ENCODE measurements around the gene ZNF454.

Gene ZNF454

DNA sequence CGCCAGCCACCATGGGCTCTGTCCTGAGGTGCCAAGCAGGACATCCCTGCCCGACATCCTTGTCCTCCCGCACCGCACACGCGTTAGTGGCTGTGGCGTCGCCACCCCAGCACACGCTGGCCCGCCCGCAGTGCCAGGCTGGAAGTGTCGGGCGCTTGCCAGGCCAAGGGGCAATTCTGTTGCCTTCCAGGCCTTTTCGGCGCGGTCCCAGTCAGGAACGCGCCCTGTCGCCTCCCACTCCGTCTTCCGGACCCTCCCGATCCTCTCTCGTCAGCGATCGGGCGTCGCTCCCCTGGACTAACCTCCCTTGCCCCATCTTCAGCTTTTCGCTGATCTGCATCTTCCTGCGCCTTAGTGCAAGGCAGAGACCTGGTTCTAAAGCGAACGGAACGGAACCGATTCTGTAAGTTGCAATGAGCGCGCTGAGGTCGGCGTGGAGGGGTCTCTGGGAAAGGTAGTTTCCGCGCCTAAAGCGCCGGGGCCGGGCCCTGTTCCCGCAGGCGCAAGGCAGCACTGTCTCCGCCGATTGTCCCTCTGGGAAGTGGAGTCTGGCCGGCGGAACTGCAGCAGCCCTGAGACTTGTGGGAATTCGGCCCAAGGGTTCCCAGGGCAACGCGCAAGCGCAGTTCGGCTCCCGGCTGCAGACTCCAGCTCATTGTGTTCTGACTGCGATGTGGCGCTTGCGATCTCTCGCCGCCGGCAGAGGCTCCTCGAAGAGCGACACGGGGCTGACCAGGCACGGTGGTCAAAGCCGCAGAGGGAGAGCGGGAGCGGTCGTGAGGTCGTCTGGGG is at the start of gene ZNF454:
Gene ZNF454 (plus strand): TSS at position 630 of the 792 bp plus-strand sequence. CDS start 1,594 bp downstream, outside the sequence.
- DNase-seq (ENCODE audit: low read depth, low spot score) = no peak
- TF ChIP-seq EZH2 (IDR thresholded peaks at IDR 0.05) (no peak), POLR2AphosphoS5 (IDR thresholded peaks at IDR 0.05; ENCODE audit: borderline replicate concordance, low read depth, low read length) (no peak), FOXP2 (optimal IDR thresholded peaks at IDR 0.05; ENCODE audit: control extremely low read depth, extremely low read length, insufficient read depth) (no peak)
- no peaks in the 10 kb centered on the region for H3K36me3 ChIP-seq (ENCODE audit: insufficient read depth, low read length)
- H3K27ac ChIP-seq = no peak within 1 kb of the TSS
- H3K9ac ChIP-seq (ENCODE audit: insufficient read length) = no peak within 1 kb of the TSS
- no peaks in the 10 kb centered on the region for H3K9me3 ChIP-seq (ENCODE audit: low read depth, low read length)
- H3K4me3 ChIP-seq = no peak within 1 kb of the TSS

DNA sequence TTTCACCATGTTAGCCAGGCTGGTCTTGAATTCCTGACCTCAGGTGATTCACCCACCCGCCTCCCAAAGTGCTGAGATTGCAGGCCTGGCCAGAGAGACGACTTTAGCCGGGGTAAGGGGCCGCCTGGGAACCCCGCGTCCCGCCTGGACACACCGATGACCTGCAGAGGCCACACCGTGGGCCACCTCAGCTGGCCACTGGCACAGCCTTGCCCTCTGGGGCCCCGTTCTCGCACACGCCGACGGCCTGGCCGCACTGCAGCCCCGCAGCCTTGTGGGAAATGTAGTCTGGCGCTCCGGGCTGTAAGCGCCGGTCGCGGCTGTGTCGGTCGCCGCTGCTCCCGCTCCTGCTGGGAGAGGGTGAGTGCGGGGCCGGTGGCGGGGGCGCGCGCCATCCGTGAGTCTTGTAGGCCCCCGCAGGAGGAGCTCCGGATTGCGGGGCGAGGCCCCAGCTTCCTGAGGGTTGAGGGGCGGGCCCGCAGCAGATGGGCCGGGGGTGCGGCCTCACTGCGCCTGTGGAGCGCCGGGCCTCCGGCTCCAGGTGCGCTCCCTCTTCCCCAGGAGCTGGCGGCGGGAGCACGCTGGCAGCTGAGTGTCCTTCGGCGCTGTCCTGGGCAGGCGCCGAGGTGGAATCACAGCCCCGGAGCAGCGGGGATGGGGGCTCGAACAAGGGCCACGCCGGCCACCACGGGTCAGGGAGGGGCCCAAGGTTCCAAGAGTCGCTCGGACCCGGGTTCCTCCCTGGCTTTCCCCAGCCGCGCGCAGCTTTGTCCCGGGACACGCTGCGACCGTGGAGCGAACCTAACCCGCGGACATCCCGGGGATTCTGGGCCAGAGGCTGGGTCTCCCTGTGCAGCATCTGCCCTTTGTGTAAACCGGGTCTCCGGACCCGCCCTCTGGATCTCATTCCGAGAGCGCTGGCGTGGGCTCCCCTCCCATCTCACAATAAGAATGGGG is 45.1 kb upstream of the ZNF454 start, which contains the start of gene ZFP2:
Gene ZFP2 (plus strand): TSS at position 299 of the 957 bp plus-strand sequence. CDS start 35,401 bp downstream, outside the sequence.
- H3K4me3 ChIP-seq = no peak within 1 kb of the TSS
- no peaks in the 10 kb centered on the region for H3K36me3 ChIP-seq (ENCODE audit: insufficient read depth, low read length)
- DNase-seq (ENCODE audit: low read depth, low spot score) = no peak
- H3K27ac ChIP-seq = no peak within 1 kb of the TSS
- H3K9ac ChIP-seq (ENCODE audit: insufficient read length) = no peak within 1 kb of the TSS
- H3K9me3 ChIP-seq (ENCODE audit: low read depth, low read length) = no peaks in the 10 kb centered on the region
- no peak for TF ChIP-seq FOXP2 (optimal IDR thresholded peaks at IDR 0.05; ENCODE audit: control extremely low read depth, extremely low read length, insufficient read depth)
- TF ChIP-seq POLR2AphosphoS5 (IDR thresholded peaks at IDR 0.05; ENCODE audit: borderline replicate concordance, low read depth, low read length) = no peak
- TF ChIP-seq EZH2 (IDR thresholded peaks at IDR 0.05) = no peak

DNA sequence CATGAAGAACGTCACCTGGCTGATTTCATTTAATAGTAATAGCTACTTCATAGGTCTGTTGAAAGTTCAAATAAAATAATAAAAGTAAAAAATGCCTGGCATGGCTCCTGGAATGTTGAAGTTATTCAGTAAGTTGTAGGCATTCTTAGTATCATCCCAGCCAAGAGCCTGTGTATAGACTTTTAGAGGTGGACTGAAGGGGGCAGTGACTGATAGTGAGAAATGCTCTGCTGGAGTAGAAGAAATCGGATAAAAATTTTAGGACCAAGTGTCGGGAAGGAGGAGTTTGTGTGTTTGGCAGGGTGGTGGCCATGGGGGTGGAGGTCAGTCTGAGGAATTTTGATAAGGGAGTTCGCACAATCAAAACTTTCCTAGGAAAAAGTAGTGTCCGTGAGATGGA is 41.7 kb upstream of the ZNF454 start:
- TF ChIP-seq EZH2 (IDR thresholded peaks at IDR 0.05) (no peak), POLR2AphosphoS5 (IDR thresholded peaks at IDR 0.05; ENCODE audit: borderline replicate concordance, low read depth, low read length) (no peak), FOXP2 (optimal IDR thresholded peaks at IDR 0.05; ENCODE audit: control extremely low read depth, extremely low read length, insufficient read depth) (no peak)
- no peaks in the 10 kb centered on the region for H3K9me3 ChIP-seq (ENCODE audit: low read depth, low read length)
- DNase-seq (ENCODE audit: low read depth, low spot score) = no peak
- H3K36me3 ChIP-seq (ENCODE audit: insufficient read depth, low read length) = no peaks in the 10 kb centered on the region
- no peak overlapping the region for H3K27ac ChIP-seq
- H3K4me3 ChIP-seq = no peak overlapping the region
- no peak overlapping the region for H3K9ac ChIP-seq (ENCODE audit: insufficient read length)

DNA sequence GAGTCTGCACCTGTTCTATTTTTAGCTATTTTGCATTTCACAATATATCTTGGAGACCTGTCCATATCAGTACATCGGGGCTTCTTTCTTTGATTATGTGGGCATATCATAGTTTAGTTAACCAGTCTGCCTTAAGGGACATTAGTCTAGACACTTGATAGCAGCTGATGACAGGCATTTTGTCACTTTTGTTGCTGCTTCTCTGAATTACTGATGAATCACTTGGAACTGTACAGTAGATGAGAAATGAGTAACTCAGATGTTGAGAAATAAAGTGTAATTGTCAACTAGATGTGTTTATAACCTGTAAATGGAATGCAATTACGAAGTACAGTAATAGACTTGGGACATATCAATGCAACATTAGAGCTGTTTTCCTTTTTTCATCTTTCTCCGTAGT is 38.1 kb upstream of the ZNF454 start:
- no peaks in the 10 kb centered on the region for H3K9me3 ChIP-seq (ENCODE audit: low read depth, low read length)
- no peak overlapping the region for H3K9ac ChIP-seq (ENCODE audit: insufficient read length)
- no peak overlapping the region for H3K4me3 ChIP-seq
- no peak overlapping the region for H3K27ac ChIP-seq
- no peak for DNase-seq (ENCODE audit: low read depth, low spot score)
- TF ChIP-seq POLR2AphosphoS5 (IDR thresholded peaks at IDR 0.05; ENCODE audit: borderline replicate concordance, low read depth, low read length) (no peak), EZH2 (IDR thresholded peaks at IDR 0.05) (no peak), FOXP2 (optimal IDR thresholded peaks at IDR 0.05; ENCODE audit: control extremely low read depth, extremely low read length, insufficient read depth) (no peak)
- H3K36me3 ChIP-seq (ENCODE audit: insufficient read depth, low read length) = no peaks in the 10 kb centered on the region

DNA sequence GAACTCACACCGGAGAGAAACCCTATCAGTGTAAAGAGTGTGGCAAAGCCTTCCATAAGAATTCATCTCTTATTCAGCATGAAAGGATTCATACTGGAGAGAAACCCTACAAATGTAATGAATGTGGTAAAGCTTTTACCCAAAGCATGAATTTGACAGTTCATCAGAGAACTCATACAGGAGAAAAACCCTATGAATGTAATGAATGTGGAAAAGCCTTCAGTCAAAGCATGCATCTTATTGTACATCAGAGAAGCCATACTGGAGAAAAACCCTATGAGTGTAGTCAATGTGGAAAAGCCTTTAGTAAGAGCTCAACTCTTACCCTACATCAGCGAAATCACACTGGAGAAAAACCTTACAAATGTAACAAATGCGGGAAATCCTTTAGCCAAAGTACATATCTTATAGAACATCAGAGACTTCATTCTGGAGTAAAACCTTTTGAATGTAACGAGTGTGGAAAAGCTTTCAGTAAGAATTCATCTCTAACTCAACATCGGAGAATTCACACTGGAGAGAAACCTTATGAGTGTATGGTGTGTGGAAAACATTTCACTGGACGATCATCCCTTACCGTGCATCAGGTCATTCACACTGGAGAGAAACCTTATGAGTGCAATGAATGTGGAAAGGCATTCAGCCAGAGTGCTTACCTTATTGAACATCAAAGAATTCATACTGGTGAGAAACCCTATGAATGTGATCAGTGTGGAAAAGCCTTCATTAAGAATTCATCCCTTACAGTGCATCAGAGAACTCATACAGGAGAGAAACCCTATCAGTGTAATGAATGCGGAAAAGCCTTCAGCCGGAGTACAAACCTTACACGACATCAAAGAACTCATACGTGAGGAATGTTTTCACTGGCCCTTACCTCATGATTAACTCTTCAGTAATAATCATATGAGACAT is 8.9 kb upstream of the ZNF454 start:
- TF ChIP-seq FOXP2 (optimal IDR thresholded peaks at IDR 0.05; ENCODE audit: control extremely low read depth, extremely low read length, insufficient read depth) (no peak), POLR2AphosphoS5 (IDR thresholded peaks at IDR 0.05; ENCODE audit: borderline replicate concordance, low read depth, low read length) (no peak), EZH2 (IDR thresholded peaks at IDR 0.05) (no peak)
- Histone ChIP-seq H3K9me3 (ENCODE audit: low read depth, low read length) (peaks cover 10% of the 10 kb centered on the region; the same call in 1 of the 2 replicates), H3K36me3 (ENCODE audit: insufficient read depth, low read length) (no peaks in the 10 kb centered on the region), H3K4me3 (no peak overlapping the region), H3K9ac (ENCODE audit: insufficient read length) (no peak overlapping the region), H3K27ac (no peak overlapping the region)
- DNase-seq (ENCODE audit: low read depth, low spot score) = no peak

DNA sequence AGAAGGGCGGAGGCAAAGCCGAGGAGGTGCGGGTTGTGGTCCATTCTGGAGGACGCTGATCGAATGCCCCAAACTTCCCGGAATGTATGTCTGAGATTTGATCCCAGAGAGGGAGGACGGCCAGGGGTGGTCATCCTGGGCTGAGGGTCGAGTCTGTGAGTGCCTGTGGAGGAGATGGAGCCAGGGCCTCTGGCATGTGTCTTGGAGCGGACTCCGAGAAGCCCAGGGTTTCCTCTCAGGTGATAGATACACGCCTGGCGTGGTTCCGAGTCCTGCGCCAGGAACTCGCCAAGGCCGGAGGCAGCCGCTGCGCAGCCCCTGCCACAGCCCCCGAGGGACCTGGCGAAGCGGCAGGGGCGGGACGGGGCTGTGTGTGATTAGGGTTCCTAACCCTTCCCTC is 363 bp downstream of the ZNF454 start:
- Histone ChIP-seq H3K27ac (no peak overlapping the region), H3K36me3 (ENCODE audit: insufficient read depth, low read length) (no peaks in the 10 kb centered on the region), H3K4me3 (no peak overlapping the region), H3K9me3 (ENCODE audit: low read depth, low read length) (no peaks in the 10 kb centered on the region), H3K9ac (ENCODE audit: insufficient read length) (no peak overlapping the region)
- TF ChIP-seq POLR2AphosphoS5 (IDR thresholded peaks at IDR 0.05; ENCODE audit: borderline replicate concordance, low read depth, low read length) = no peak
- DNase-seq (ENCODE audit: low read depth, low spot score) = no peak

DNA sequence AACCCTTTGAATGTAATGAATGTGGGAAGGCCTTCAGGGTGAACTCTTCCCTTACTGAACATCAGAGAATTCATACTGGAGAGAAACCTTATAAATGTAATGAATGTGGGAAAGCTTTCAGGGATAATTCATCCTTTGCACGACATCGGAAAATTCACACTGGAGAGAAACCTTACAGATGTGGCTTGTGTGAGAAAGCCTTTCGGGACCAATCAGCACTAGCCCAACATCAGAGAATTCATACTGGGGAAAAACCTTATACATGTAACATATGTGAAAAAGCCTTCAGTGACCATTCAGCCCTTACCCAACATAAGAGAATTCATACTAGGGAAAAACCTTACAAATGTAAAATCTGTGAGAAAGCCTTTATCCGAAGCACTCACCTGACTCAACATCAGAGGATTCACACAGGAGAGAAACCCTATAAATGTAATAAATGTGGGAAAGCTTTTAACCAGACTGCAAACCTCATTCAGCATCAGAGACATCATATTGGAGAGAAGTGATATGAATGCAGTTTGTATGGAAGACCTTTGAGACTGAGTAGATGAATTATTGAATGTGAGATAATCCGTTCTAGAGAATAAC is 24.6 kb downstream of the ZNF454 start:
- no peak overlapping the region for H3K4me3 ChIP-seq
- H3K9ac ChIP-seq (ENCODE audit: insufficient read length) = no peak overlapping the region
- TF ChIP-seq FOXP2 (optimal IDR thresholded peaks at IDR 0.05; ENCODE audit: control extremely low read depth, extremely low read length, insufficient read depth) (no peak), POLR2AphosphoS5 (IDR thresholded peaks at IDR 0.05; ENCODE audit: borderline replicate concordance, low read depth, low read length) (no peak), EZH2 (IDR thresholded peaks at IDR 0.05) (no peak)
- no peak overlapping the region for H3K27ac ChIP-seq
- H3K36me3 ChIP-seq (ENCODE audit: insufficient read depth, low read length) = no peaks in the 10 kb centered on the region
- no peak for DNase-seq (ENCODE audit: low read depth, low spot score)
- H3K9me3 ChIP-seq (ENCODE audit: low read depth, low read length) = peaks cover 7% of the 10 kb centered on the region
